Muscle layer of duodenum (tissue), 2 donors: ENCODE data around the gene SYNPR.

Experiments
- H3K27ac ChIP-seq: one replicate; pipeline ENCODE4 v1.7.0; 2013; ENCODE audit warnings: mild to moderate bottlenecking, low read length
- H3K27me3 ChIP-seq: one replicate; pipeline ENCODE4 v1.7.0; 2013; ENCODE audit warnings: low read depth, mild to moderate bottlenecking, control low read depth, low read length
- H3K36me3 ChIP-seq, 2 donors: one replicate each; pipeline ENCODE4 v1.7.0; 2013; ENCODE audit warnings: low read length in 2 of 2, control low read depth in 1 of 2, mild to moderate bottlenecking in 1 of 2; ENCODE audit not compliant: insufficient read depth in 2 of 2, control insufficient read depth in 1 of 2
- H3K4me1 ChIP-seq, 2 donors: one replicate each; pipeline ENCODE4 v1.7.0; 2013; ENCODE audit warnings: low read length in 2 of 2, mild to moderate bottlenecking in 2 of 2, control low read depth in 1 of 2, moderate library complexity in 1 of 2; ENCODE audit not compliant: insufficient read depth in 2 of 2, control insufficient read depth in 1 of 2
- H3K4me3 ChIP-seq, 2 donors: one replicate each; pipeline ENCODE4 v1.7.0; 2013; ENCODE audit warnings: low read length in 2 of 2, low read depth in 1 of 2, mild to moderate bottlenecking in 1 of 2
- H3K9me3 ChIP-seq, 2 donors: one replicate each; pipeline ENCODE4 v1.7.0; 2013; ENCODE audit warnings: low read length in 2 of 2, control low read depth in 1 of 2, mild to moderate bottlenecking in 1 of 2; ENCODE audit not compliant: control insufficient read depth in 1 of 2
- donor health status: healthy.

SYNPR gene

GRCh38 chr3:63661242-63661641, 383.1 kb downstream of the SYNPR start:
- Histone ChIP-seq H3K4me1 (no peaks in the 10 kb centered on the region), H3K9me3 (no peaks in the 10 kb centered on the region), H3K27me3 (no peaks in the 10 kb centered on the region), H3K36me3 (no peaks in the 10 kb centered on the region), H3K4me3 (no peak overlapping the region), H3K27ac (no peak overlapping the region)

DNA sequence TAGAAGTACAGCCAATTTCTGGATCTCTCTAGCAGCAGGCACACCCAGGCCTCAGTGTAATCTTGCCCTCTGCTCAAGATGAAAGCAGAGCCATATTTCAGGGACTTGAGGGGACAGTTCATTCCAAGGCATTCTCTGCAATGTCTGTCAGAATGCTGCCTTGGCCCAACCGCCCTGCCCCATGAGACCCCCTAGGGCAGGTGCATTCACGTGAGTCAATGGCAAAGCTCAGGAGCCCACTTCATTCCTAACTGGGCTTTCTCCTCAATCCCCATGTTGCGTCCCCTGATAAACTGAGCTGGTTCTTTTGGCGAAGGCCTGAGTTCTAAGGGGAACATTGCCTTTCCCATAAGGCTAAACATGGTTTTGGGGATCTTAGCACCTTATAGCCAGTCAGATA, 383.9 kb downstream of the SYNPR start:
- no peaks in the 10 kb centered on the region for H3K27me3 ChIP-seq
- no peaks in the 10 kb centered on the region for H3K36me3 ChIP-seq
- no peaks in the 10 kb centered on the region for H3K9me3 ChIP-seq
- no peak overlapping the region for H3K4me3 ChIP-seq
- no peaks in the 10 kb centered on the region for H3K4me1 ChIP-seq
- no peak overlapping the region for H3K27ac ChIP-seq

DNA sequence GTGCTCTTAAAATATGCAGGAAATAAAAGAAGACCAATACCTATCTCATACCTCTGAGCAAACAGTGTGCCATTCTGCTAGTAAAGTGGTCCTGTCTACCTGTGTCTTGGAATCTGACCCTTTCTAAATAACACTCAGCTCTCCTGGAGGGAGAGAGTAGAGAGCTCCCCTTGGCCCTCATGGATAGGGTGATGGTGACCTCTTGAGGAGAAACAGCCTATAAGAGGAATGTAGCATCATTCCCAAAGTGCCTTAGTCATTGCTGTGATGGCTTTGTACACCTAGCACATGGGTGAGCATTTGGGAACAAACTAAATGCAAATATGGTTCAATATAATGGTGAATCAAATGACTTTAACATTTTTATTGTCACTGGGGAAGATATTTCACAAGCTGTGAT, 384.4 kb downstream of the SYNPR start:
- H3K27ac ChIP-seq, result no peak overlapping the region
- no peaks in the 10 kb centered on the region for H3K4me1 ChIP-seq
- no peaks in the 10 kb centered on the region for H3K36me3 ChIP-seq
- no peaks in the 10 kb centered on the region for H3K9me3 ChIP-seq
- H3K4me3 ChIP-seq, result no peak overlapping the region
- H3K27me3 ChIP-seq, result no peaks in the 10 kb centered on the region
